BE2C (cell line): Measurements from ENCODE around the gene TJP3.

Source experiments
- DNase-seq: peaks from one replicate; pipeline ENCODE4 v3.0.0-alpha.2; 2020
- H3K27me3 ChIP-seq: fragments of 250-450 bp; sonication (Bioruptor Pico); 2 replicates; pipeline ENCODE4 v1.5.1; 2020; ENCODE audit warnings: mild to moderate bottlenecking
- H3K36me3 ChIP-seq: fragments of 250-450 bp; sonication (Bioruptor Pico); 2 replicates; pipeline ENCODE4 v1.5.1; 2020; ENCODE audit warnings: mild to moderate bottlenecking
- H3K4me1 ChIP-seq: fragments of 250-450 bp; sonication (Bioruptor Pico); 2 replicates; pipeline ENCODE4 v1.5.1; 2020
- H3K4me3 ChIP-seq: 2 replicates; pipeline ENCODE4 v1.5.1; 2011; ENCODE audit warnings: low read depth, low read length
- H3K9me3 ChIP-seq: fragments of 250-450 bp; sonication (Bioruptor Pico); 2 replicates; pipeline ENCODE4 v1.5.1; 2020
- TF ChIP-seq, protein P1 (sequence below): IDR thresholded peaks from 2 replicates; pipeline ENCODE4 v1.5.1; 2012; ENCODE audit warnings: mild to moderate bottlenecking, low read depth, low read length

Gene TJP3

DNA sequence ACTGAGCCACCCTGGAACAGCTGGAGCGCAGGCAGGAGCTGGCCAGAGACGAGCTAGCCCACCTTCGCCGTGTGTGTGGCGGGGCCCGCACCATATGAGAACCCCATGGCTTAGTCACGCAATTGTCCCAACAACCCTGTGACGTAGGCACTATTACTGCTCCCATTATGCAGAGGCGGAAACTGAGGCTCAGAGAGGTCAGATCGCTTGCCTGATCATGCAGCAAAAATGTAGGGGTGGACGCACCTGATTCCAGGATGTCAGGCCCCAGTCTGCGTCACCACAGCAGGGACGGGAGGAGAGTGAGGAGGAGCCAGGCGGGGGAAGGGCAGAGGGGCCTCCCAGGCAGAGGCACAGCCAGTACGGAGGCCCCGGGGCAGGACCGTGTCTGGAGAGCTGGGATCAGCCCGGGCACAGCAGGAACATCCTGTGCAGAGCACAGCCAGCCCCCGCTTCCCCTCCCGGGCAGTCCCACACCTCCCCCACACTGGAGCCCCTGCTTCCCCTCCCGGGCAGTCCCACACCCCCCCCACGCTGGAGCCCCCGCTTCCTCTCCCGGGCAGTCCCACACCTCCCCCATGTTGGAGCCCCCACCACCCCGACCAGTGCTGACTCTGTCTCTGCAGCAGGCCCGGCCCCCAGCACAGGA lies 24.7 kb upstream of the TJP3 start:
- Histone ChIP-seq H3K27me3 (no peaks in the 10 kb centered on the region), H3K36me3 (no peaks in the 10 kb centered on the region), H3K4me1 (no peaks in the 10 kb centered on the region), H3K9me3 (0 out of 2 replicates have a peak, but pooled peaks cover 2% of the 10 kb centered on the region), H3K4me3 (no peak overlapping the region)
- TF ChIP-seq, protein P1, sequence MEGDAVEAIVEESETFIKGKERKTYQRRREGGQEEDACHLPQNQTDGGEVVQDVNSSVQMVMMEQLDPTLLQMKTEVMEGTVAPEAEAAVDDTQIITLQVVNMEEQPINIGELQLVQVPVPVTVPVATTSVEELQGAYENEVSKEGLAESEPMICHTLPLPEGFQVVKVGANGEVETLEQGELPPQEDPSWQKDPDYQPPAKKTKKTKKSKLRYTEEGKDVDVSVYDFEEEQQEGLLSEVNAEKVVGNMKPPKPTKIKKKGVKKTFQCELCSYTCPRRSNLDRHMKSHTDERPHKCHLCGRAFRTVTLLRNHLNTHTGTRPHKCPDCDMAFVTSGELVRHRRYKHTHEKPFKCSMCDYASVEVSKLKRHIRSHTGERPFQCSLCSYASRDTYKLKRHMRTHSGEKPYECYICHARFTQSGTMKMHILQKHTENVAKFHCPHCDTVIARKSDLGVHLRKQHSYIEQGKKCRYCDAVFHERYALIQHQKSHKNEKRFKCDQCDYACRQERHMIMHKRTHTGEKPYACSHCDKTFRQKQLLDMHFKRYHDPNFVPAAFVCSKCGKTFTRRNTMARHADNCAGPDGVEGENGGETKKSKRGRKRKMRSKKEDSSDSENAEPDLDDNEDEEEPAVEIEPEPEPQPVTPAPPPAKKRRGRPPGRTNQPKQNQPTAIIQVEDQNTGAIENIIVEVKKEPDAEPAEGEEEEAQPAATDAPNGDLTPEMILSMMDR = no peak
- no peak for DNase-seq

DNA sequence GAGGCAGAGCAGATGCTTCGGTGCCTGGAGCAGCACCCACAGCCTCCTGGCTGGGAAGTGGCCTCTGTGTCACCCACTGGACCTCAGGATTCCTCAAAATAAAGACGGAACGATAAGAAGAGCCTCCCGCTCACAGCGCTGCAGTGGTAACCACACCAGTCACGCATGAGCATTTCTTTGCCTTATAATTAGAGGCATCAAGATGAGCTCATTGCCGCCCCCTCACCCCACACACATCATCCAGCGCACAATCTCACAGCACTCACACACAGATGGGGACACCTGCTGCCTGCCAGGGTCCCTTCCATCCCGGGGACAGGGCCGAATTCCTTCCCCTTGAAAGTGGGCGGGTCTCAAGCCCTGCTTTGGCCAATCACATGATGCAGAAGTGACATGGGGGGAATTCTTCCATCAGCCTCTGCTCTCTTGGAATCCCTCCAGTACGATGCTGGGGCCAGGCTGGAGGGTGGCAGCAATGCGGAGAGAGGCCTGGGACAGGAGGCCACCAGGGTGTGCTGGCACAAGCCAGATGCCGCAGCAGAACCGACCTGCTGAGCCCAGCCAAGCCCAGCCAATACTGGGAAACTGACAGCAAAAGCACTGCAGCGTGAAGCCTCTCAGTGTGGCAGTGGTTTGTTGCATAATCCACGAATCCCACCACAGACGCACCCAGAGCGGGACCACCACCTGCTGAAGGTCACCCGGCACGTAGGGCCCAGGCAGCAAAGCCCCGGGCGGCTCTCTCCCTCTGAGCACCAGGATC lies 23.9 kb upstream of the TJP3 start:
- Histone ChIP-seq H3K4me3 (no peak overlapping the region), H3K27me3 (no peaks in the 10 kb centered on the region)
- no peak for DNase-seq

DNA sequence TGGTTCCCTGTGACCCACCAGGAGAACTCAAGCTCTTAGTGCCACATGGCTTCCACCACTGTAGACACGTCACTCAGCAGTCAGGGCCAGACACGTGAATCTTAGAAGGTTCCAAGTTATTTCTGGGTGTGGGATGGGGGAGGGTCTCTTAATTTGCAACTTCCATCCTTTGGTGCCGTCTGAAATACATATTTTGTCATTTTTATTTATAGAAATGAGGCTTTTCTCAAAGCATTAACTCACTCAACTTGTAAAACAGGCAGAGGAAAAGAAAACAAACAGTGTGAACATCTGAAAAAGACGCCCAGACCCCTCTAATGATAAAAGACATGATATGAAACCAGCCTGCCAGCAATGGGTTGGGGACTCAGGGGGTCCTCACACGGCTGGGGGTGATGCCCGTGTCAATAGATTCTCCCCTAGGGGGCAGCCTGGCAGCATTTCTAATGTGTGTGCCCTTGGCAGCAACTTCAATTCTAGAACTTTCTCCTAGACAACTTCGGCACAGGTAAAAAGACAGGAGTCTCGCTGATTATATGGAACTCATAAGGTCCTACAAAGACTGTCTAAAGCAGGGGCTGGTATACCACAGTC lies 23.3 kb upstream of the TJP3 start:
- TF ChIP-seq, protein P1 = no peak
- DNase-seq = no peak
- 0 out of 2 replicates have a peak, but pooled peaks cover 2% of the 10 kb centered on the region for H3K9me3 ChIP-seq
- no peaks in the 10 kb centered on the region for H3K36me3 ChIP-seq
- H3K27me3 ChIP-seq = no peaks in the 10 kb centered on the region
- no peak overlapping the region for H3K4me3 ChIP-seq
- H3K4me1 ChIP-seq = no peaks in the 10 kb centered on the region

More for the DNA sequence above, 23.9 kb upstream of the TJP3 start:
- H3K9me3 ChIP-seq = 0 out of 2 replicates have a peak, but pooled peaks cover 2% of the 10 kb centered on the region
- H3K36me3 ChIP-seq = no peaks in the 10 kb centered on the region
- TF ChIP-seq, protein P1 = no peak
- H3K4me1 ChIP-seq = no peaks in the 10 kb centered on the region

DNA sequence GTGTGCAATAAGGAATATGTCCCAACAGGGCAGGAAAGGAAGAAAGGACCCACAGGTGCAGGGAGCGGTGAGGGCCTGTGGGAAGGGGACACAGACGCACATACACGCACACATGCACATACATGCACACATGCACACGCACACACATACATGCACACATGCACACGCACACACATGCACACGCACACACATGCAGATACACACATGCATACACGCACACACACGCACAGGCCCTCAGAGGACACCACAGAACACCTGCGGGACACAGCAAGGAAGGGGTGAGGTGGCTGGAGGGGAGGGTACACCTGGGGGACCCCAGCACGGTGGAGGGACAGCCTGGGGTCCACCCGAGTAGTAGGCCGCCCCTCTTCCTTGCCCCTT lies 20.8 kb upstream of the TJP3 start:
- DNase-seq = no peak
- TF ChIP-seq, protein P1 = no peak
- H3K4me1 ChIP-seq = no peaks in the 10 kb centered on the region
- H3K36me3 ChIP-seq = no peaks in the 10 kb centered on the region
- no peaks in the 10 kb centered on the region for H3K27me3 ChIP-seq
- H3K4me3 ChIP-seq = no peak overlapping the region
- 0 out of 2 replicates have a peak, but pooled peaks cover 5% of the 10 kb centered on the region for H3K9me3 ChIP-seq

DNA sequence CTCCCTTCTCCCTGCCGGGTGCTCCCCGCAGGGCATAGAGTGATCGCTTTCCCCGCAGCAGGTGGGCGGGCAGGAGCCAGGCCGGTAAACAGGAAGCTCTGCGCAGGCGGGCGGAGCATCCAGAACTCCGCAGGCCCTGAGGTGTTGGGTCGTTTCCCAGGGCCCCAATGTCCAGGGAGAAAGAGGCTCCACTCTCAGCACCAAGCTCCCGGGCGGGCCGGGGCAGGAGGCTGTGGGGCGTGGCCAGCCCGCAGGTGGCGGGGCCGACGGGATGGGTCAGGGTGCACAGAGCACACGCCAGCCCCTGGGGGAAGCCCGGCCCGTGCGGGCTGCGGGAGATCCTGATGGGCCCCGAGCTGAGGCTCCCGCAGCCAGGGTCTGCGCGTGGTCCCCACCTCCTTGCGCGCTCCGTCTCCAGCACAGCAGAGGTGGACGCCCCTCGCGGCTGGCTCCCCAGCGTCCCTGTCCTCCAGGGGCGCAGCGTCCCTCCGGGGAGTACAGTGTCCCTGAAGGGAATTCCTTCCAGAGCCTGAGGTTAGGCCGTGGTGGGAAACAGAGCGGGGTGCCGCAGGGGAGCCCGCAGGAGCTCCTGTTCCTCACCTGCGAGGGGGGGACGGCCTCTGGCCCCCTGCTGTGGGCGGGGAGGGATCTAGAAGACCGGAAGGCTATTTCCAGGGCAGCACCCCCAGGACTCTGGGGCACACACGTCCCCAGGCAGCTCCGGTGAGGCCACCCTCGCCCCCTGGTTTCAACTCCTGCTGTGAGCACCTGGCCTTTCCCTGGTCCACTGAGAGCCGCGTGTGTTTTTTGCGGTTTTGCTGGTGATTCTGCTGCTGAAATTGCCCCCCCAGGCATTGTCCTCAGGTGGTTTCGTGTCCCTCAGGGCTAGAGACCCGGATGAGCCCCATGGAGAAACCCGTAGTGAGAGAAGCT lies 20.1 kb upstream of the TJP3 start:
- DNase-seq = no peak
- Histone ChIP-seq H3K4me1 (no peaks in the 10 kb centered on the region), H3K36me3 (no peaks in the 10 kb centered on the region), H3K4me3 (no peak overlapping the region), H3K9me3 (0 out of 2 replicates have a peak, but pooled peaks cover 5% of the 10 kb centered on the region), H3K27me3 (no peaks in the 10 kb centered on the region)
- TF ChIP-seq, protein P1 = no peak
